Activated CD4-positive, alpha-beta memory T cell treated with anti-CD3 and anti-CD28 coated beads for 36 hours (primary cell): ENCODE measurements around the gene LRRC36. TPM values are rescaled to one million over a fixed set of nuclear protein-coding genes. Genes with fewer than 3 reads are reported as not detected.

Experiments
- CTCF ChIA-PET: fragments of 350-600 bp; sonication (Branson Sonifier 250); formaldehyde crosslinking; loops from one replicate; lab custom pipeline; 2021; ENCODE audit warnings: antibody characterized with exemption, inconsistent platforms; lab: Charles Lee
- POLR2A ChIA-PET: fragments of 350-600 bp; sonication (Branson Sonifier 250); formaldehyde crosslinking; loops from one replicate; lab custom pipeline; 2021; ENCODE audit warnings: antibody characterized with exemption; lab: Charles Lee
- DNase-seq: peaks from one replicate; pipeline ENCODE4 v3.0.0-alpha.2; 2020
- H3K27ac Mint-ChIP-seq: one replicate; pipeline ENCODE4 v1.8.0; 2021; ENCODE audit warnings: mixed read lengths
- H3K27me3 Mint-ChIP-seq: one replicate; pipeline ENCODE4 v1.8.0; 2021; ENCODE audit warnings: mixed read lengths
- H3K36me3 Mint-ChIP-seq: one replicate; pipeline ENCODE4 v1.8.0; 2021; ENCODE audit warnings: mixed read lengths
- H3K4me1 Mint-ChIP-seq: one replicate; pipeline ENCODE4 v1.8.0; 2021; ENCODE audit warnings: low read depth, mixed read lengths
- H3K4me3 Mint-ChIP-seq: one replicate; pipeline ENCODE4 v1.8.0; 2021; ENCODE audit warnings: mild to moderate bottlenecking, mixed read lengths
- H3K9me3 Mint-ChIP-seq: one replicate; pipeline ENCODE4 v1.8.0; 2021; ENCODE audit warnings: mixed read lengths
- intact Hi-C: fragments of 100-400 bp; cut with micrococcal nuclease; formaldehyde crosslinking; loops from one replicate; pipeline ENCODE4 v1.15.1; 2023
- total RNA-seq, 2 experiments: library from RNA; stranded (reverse); gene quantifications; one replicate each; pipeline ENCODE4 v1.2.3, GENCODE V29; 2021

Gene LRRC36
- total RNA-seq, 2 experiments from 2014 or later, result 0.63 to 1.00 TPM

GRCh38 chr16:67282447-67282805 is 44.2 kb upstream of the LRRC36 start:
- ChIA-PET CTCF (interaction anchor here (1.0 to 1.9 kb wide), 6 partner anchors 22 to 184 kb away, joined by 3 to 5 read pairs (median 4); partner anchors contain the start of gene TPPP3), POLR2A (interaction anchor here (1.0 to 1.1 kb wide), 2 partner anchors 29 to 50 kb away, joined by 3 read pairs; no protein-coding TSS in a partner anchor)
- Mint-ChIP-seq H3K27ac (no peak overlapping the region), H3K27me3 (no peaks in the 10 kb centered on the region), H3K4me3 (no peak overlapping the region), H3K4me1 (peaks cover 8% of the 10 kb centered on the region), H3K36me3 (peaks cover 3% of the 10 kb centered on the region), H3K9me3 (no peaks in the 10 kb centered on the region)
- DNase-seq, result no peak
- intact Hi-C loops, result no loop called here

GRCh38 chr16:67283039-67283825 is 43.4 kb upstream of the LRRC36 start:
- H3K9me3 Mint-ChIP-seq, result no peaks in the 10 kb centered on the region
- intact Hi-C loops, result no loop called here
- H3K27ac Mint-ChIP-seq, result no peak overlapping the region
- no peaks in the 10 kb centered on the region for H3K27me3 Mint-ChIP-seq
- H3K36me3 Mint-ChIP-seq, result no peaks in the 10 kb centered on the region
- DNase-seq, result no peak
- CTCF ChIA-PET, result interaction anchor here (1.0 kb wide), 1 partner anchor 41 kb away, joined by 3 read pairs; no protein-coding TSS in a partner anchor
- POLR2A ChIA-PET, result interaction anchor here (1.1 kb wide), 1 partner anchor 28 kb away, joined by 3 read pairs; no protein-coding TSS in a partner anchor
- no peak overlapping the region for H3K4me3 Mint-ChIP-seq
- peaks cover 3% of the 10 kb centered on the region for H3K4me1 Mint-ChIP-seq

GRCh38 chr16:67283826-67284555 is 42.6 kb upstream of the LRRC36 start:
- Mint-ChIP-seq H3K36me3 (no peaks in the 10 kb centered on the region), H3K4me3 (no peak overlapping the region), H3K4me1 (no peaks in the 10 kb centered on the region), H3K27ac (no peak overlapping the region), H3K9me3 (no peaks in the 10 kb centered on the region), H3K27me3 (no peaks in the 10 kb centered on the region)
- POLR2A ChIA-PET, result interaction anchor here (0.8 kb wide), 1 partner anchor 90 kb away, joined by 3 read pairs; no protein-coding TSS in a partner anchor
- intact Hi-C loops, result no loop called here
- DNase-seq, result no peak
- CTCF ChIA-PET, result no interaction called here

GRCh38 chr16:67284699-67285646 is 41.6 kb upstream of the LRRC36 start:
- no peaks in the 10 kb centered on the region for H3K27me3 Mint-ChIP-seq
- H3K4me3 Mint-ChIP-seq, result no peak overlapping the region
- intact Hi-C loops, result no loop called here
- DNase-seq, result no peak
- peaks cover 6% of the 10 kb centered on the region for H3K4me1 Mint-ChIP-seq
- CTCF ChIA-PET, result interaction anchor here (1.0 kb wide), 1 partner anchor 117 kb away, joined by 3 read pairs; no protein-coding TSS in a partner anchor
- POLR2A ChIA-PET, result interaction anchor here (0.8 kb wide), 1 partner anchor 91 kb away, joined by 3 read pairs; no protein-coding TSS in a partner anchor
- H3K36me3 Mint-ChIP-seq, result no peaks in the 10 kb centered on the region
- H3K27ac Mint-ChIP-seq, result no peak overlapping the region
- no peaks in the 10 kb centered on the region for H3K9me3 Mint-ChIP-seq

- Mint-ChIP-seq H3K27me3 (no peaks in the 10 kb centered on the region), H3K4me1 (peaks cover 10% of the 10 kb centered on the region), H3K4me3 (no peak overlapping the region), H3K27ac (no peak overlapping the region), H3K9me3 (no peaks in the 10 kb centered on the region), H3K36me3 (no peaks in the 10 kb centered on the region)
- ChIA-PET POLR2A (no interaction called here), CTCF (no interaction called here)
- no peak for DNase-seq
- intact Hi-C loops, result no loop called here
Observed at GRCh38 chr16:67286441-67287235, 40.0 kb upstream of the LRRC36 start.

- no peak for DNase-seq
- ChIA-PET CTCF (interaction anchor here (0.9 kb wide), 1 partner anchor 140 kb away, joined by 3 read pairs; no protein-coding TSS in a partner anchor), POLR2A (no interaction called here)
- Mint-ChIP-seq H3K36me3 (no peaks in the 10 kb centered on the region), H3K9me3 (no peaks in the 10 kb centered on the region), H3K4me1 (peaks cover 10% of the 10 kb centered on the region), H3K27ac (no peak overlapping the region), H3K4me3 (no peak overlapping the region), H3K27me3 (no peaks in the 10 kb centered on the region)
- intact Hi-C loops, result no loop called here
Observed at GRCh38 chr16:67287960-67288359, 38.7 kb upstream of the LRRC36 start.

- intact Hi-C loops, result no loop called here
- no peaks in the 10 kb centered on the region for H3K36me3 Mint-ChIP-seq
- CTCF ChIA-PET, result no interaction called here
- no peak overlapping the region for H3K27ac Mint-ChIP-seq
- no peaks in the 10 kb centered on the region for H3K9me3 Mint-ChIP-seq
- no peaks in the 10 kb centered on the region for H3K27me3 Mint-ChIP-seq
- DNase-seq, result no peak
- peaks cover 10% of the 10 kb centered on the region for H3K4me1 Mint-ChIP-seq
- POLR2A ChIA-PET, result no interaction called here
- H3K4me3 Mint-ChIP-seq, result no peak overlapping the region
Observed at GRCh38 chr16:67291461-67291860, 35.2 kb upstream of the LRRC36 start.

- Mint-ChIP-seq H3K27ac (no peak overlapping the region), H3K36me3 (no peaks in the 10 kb centered on the region), H3K9me3 (no peaks in the 10 kb centered on the region), H3K4me3 (no peak overlapping the region), H3K4me1 (peaks cover 10% of the 10 kb centered on the region), H3K27me3 (no peaks in the 10 kb centered on the region)
- DNase-seq, result no peak
- ChIA-PET CTCF (interaction anchor here (1.0 to 1.9 kb wide), 2 partner anchors 17 to 105 kb away, joined by 3 to 6 read pairs; no protein-coding TSS in a partner anchor), POLR2A (interaction anchor here (0.5 kb wide), 1 partner anchor 93 kb away, joined by 4 read pairs; no protein-coding TSS in a partner anchor)
- intact Hi-C loops, result no loop called here
Observed at GRCh38 chr16:67294171-67294757, 32.4 kb upstream of the LRRC36 start.

GRCh38 chr16:67294938-67295361 is 31.7 kb upstream of the LRRC36 start:
- Mint-ChIP-seq H3K27me3 (no peaks in the 10 kb centered on the region), H3K36me3 (no peaks in the 10 kb centered on the region)
- POLR2A ChIA-PET, result no interaction called here

GRCh38 chr16:67296420-67296819 is 30.2 kb upstream of the LRRC36 start:
- H3K4me3 Mint-ChIP-seq, result no peak overlapping the region
- no peaks in the 10 kb centered on the region for H3K36me3 Mint-ChIP-seq
- ChIA-PET CTCF (interaction anchor here (0.9 to 1.6 kb wide), 2 partner anchors 18 to 29 kb away, joined by 3 to 4 read pairs; partner anchors contain the start of genes KCTD19 and LRRC36), POLR2A (no interaction called here)
- no peaks in the 10 kb centered on the region for H3K27me3 Mint-ChIP-seq
- H3K9me3 Mint-ChIP-seq, result no peaks in the 10 kb centered on the region
- intact Hi-C loops, result no loop called here
- H3K4me1 Mint-ChIP-seq, result no peaks in the 10 kb centered on the region
- DNase-seq, result no peak
- no peak overlapping the region for H3K27ac Mint-ChIP-seq

More at GRCh38 chr16:67294938-67295361, 31.7 kb upstream of the LRRC36 start:
- intact Hi-C loops, result no loop called here
- H3K4me3 Mint-ChIP-seq, result no peak overlapping the region
- CTCF ChIA-PET, result no interaction called here
- DNase-seq, result no peak
- no peaks in the 10 kb centered on the region for H3K9me3 Mint-ChIP-seq
- peaks cover 5% of the 10 kb centered on the region for H3K4me1 Mint-ChIP-seq
- H3K27ac Mint-ChIP-seq, result no peak overlapping the region
